PFSK-1 (cell line): ENCODE measurements around the gene NCAM1.

Experiments used
- FOXP2 ChIP-seq: optimal IDR thresholded peaks from 2 replicates; pipeline ENCODE3; 2011; ENCODE audit warnings: borderline replicate concordance, control low read depth, inconsistent platforms; ENCODE audit not compliant: insufficient read depth; ENCODE audit errors: extremely low read length, extremely low read depth
- POLR2AphosphoS5 ChIP-seq: IDR thresholded peaks from 2 replicates; pipeline ENCODE4 v1.6.1; 2012; ENCODE audit warnings: low read depth, mild to moderate bottlenecking, control low read depth, low read length, moderate library complexity
- SIN3A ChIP-seq: IDR thresholded peaks from 2 replicates; pipeline ENCODE4 v1.6.1; 2012; ENCODE audit warnings: mild to moderate bottlenecking, low read length, moderate library complexity, borderline replicate concordance; ENCODE audit not compliant: insufficient read depth
- TAF1 ChIP-seq: IDR thresholded peaks from 2 replicates; pipeline ENCODE4 v1.6.1; 2012; ENCODE audit warnings: low read length, control low read depth, borderline replicate concordance; ENCODE audit not compliant: insufficient read depth
- TF ChIP-seq, protein P1 (sequence below), 2 experiments: IDR thresholded peaks; 2 replicates each; pipeline versions ENCODE4 v1.6.1 to v1.8.0; 2011 to 2012; ENCODE audit warnings: low read depth in 2 of 2, low read length in 2 of 2, control low read depth in 1 of 2, inconsistent platforms in 1 of 2, mild to moderate bottlenecking in 1 of 2, moderate library complexity in 1 of 2; ENCODE audit not compliant: insufficient read depth in 1 of 2

The NCAM1 gene

DNA sequence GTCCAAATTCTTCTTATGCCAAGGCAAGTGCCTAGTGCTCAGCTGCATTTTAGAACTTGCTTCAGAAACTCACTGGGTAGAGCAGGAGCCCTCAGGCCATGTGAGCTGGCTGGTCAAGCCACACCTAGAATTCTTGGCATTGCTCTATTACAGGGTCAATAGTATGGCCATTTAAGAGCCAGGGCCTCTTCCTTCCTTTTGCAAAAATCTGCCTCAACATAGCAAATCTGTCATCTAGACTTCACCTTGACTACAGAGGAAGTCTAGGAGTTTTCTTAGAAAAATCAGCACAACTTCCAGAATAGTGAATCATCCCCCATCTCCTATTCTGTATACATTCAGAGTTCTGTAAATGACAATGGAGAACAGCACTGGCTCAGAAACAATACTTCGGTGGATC is 241.2 kb downstream of the NCAM1 start:
- no peak for TF ChIP-seq SIN3A
- no peak for TF ChIP-seq FOXP2
- TF ChIP-seq, protein P1, sequence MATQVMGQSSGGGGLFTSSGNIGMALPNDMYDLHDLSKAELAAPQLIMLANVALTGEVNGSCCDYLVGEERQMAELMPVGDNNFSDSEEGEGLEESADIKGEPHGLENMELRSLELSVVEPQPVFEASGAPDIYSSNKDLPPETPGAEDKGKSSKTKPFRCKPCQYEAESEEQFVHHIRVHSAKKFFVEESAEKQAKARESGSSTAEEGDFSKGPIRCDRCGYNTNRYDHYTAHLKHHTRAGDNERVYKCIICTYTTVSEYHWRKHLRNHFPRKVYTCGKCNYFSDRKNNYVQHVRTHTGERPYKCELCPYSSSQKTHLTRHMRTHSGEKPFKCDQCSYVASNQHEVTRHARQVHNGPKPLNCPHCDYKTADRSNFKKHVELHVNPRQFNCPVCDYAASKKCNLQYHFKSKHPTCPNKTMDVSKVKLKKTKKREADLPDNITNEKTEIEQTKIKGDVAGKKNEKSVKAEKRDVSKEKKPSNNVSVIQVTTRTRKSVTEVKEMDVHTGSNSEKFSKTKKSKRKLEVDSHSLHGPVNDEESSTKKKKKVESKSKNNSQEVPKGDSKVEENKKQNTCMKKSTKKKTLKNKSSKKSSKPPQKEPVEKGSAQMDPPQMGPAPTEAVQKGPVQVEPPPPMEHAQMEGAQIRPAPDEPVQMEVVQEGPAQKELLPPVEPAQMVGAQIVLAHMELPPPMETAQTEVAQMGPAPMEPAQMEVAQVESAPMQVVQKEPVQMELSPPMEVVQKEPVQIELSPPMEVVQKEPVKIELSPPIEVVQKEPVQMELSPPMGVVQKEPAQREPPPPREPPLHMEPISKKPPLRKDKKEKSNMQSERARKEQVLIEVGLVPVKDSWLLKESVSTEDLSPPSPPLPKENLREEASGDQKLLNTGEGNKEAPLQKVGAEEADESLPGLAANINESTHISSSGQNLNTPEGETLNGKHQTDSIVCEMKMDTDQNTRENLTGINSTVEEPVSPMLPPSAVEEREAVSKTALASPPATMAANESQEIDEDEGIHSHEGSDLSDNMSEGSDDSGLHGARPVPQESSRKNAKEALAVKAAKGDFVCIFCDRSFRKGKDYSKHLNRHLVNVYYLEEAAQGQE (IDR thresholded peaks at IDR 0.05; ENCODE audit: insufficient read depth in 1 of 2, low read depth in 2 of 2, low read length in 2 of 2): no peak
- no peak for TF ChIP-seq TAF1
- no peak for TF ChIP-seq POLR2AphosphoS5

GRCh38 chr11:113203141-113203753 is 242.0 kb downstream of the NCAM1 start:
- TF ChIP-seq SIN3A: no peak
- TF ChIP-seq, protein P1 (IDR thresholded peaks at IDR 0.05; ENCODE audit: insufficient read depth in 1 of 2, low read depth in 2 of 2, low read length in 2 of 2): no peak
- no peak for TF ChIP-seq TAF1
- TF ChIP-seq POLR2AphosphoS5: no peak
- TF ChIP-seq FOXP2: no peak

GRCh38 chr11:113204280-113204679 is 243.1 kb downstream of the NCAM1 start:
- TF ChIP-seq FOXP2 (no peak), SIN3A (no peak), TAF1 (no peak), POLR2AphosphoS5 (no peak)
- TF ChIP-seq, protein P1 (IDR thresholded peaks at IDR 0.05; ENCODE audit: insufficient read depth in 1 of 2, low read depth in 2 of 2, low read length in 2 of 2): no peak

- TF ChIP-seq SIN3A (no peak), FOXP2 (no peak), POLR2AphosphoS5 (no peak), TAF1 (no peak)
- TF ChIP-seq, protein P1 (IDR thresholded peaks at IDR 0.05; ENCODE audit: insufficient read depth in 1 of 2, low read depth in 2 of 2, low read length in 2 of 2): no peak
Observed at GRCh38 chr11:113213549-113213948, 252.3 kb downstream of the NCAM1 start.

DNA sequence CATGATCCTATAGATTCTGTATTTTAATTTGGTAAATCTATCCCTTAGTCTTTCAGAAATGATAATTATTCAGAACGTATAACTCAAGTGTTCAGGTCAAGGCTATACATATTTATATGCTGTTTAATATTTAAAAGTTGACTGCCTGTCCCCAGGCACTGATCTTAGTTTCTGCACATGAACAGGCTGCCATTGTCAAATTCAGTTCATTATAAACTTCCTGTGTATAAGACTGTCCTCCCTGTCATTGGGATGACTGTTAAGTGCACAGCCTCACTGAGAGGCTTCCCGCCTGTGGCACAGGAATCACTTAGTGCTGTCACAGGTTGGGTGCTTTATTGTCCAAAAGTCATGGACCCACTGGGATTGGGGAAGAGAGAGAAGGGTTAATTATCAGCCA is 261.0 kb downstream of the NCAM1 start:
- TF ChIP-seq TAF1: no peak
- TF ChIP-seq SIN3A: no peak
- TF ChIP-seq, protein P1 (IDR thresholded peaks at IDR 0.05; ENCODE audit: insufficient read depth in 1 of 2, low read depth in 2 of 2, low read length in 2 of 2): no peak
- no peak for TF ChIP-seq FOXP2
- no peak for TF ChIP-seq POLR2AphosphoS5
